PC-9 (cell line): ENCODE results near the gene MLN. TPM values are rescaled to one million over a fixed set of nuclear protein-coding genes. Genes with fewer than 3 reads are reported as not detected.

ENCODE experiments used
- Bru-seq: library from RNA; stranded (reverse); fragments of 400-500 nt; gene quantifications from one replicate; lab custom pipeline; 2021; lab: Mats Ljungman, UMichigan
- BruChase-seq, 2 experiments: library from RNA; stranded (reverse); fragments of 400-500 nt; gene quantifications; one replicate each; lab custom pipeline; 2021; lab: Mats Ljungman, UMichigan
- BruUV-seq: library from RNA; stranded (reverse); fragments of 400-500 nt; replicated peaks from 2 replicates; lab custom pipeline; 2021; lab: Mats Ljungman, UMichigan
- CTCF ChIA-PET: fragments of 300-600 bp; sonication (Branson Sonifier 250); formaldehyde crosslinking; loops from one replicate; lab custom pipeline; 2022; ENCODE audit warnings: antibody characterized with exemption; lab: Charles Lee
- POLR2A ChIA-PET: fragments of 300-600 bp; sonication (Branson Sonifier 250); formaldehyde crosslinking; loops from one replicate; lab custom pipeline; 2022; ENCODE audit warnings: antibody characterized with exemption; ENCODE audit not compliant: unreplicated experiment; lab: Charles Lee
- DNase-seq, 2 experiments: peaks; one replicate each; pipeline versions ENCODE4 v3.0.0 to v3.0.0-alpha.2; 2015 to 2022; ENCODE audit warnings: mixed read lengths in 1 of 2
- H2AFZ ChIP-seq: fragments of 200-600 bp; sonication (generic); 2 replicates; pipeline ENCODE4 v1.8.1; 2017; ENCODE audit warnings: antibody characterized with exemption
- H3F3A ChIP-seq: fragments of 200-600 bp; sonication (generic); 2 replicates; pipeline ENCODE4 v1.8.1; 2017; ENCODE audit warnings: antibody characterized with exemption, mild to moderate bottlenecking, low read depth; ENCODE audit not compliant: insufficient read depth
- H3K27ac ChIP-seq: fragments of 200-600 bp; sonication (generic); 2 replicates; pipeline ENCODE4 v1.6.1; 2016; ENCODE audit warnings: mixed run types
- H3K27me3 ChIP-seq: fragments of 200-600 bp; sonication (generic); 2 replicates; pipeline ENCODE4 v1.6.1; 2016; ENCODE audit warnings: low read depth, mixed run types; ENCODE audit not compliant: insufficient read depth
- H3K36me3 ChIP-seq: fragments of 200-600 bp; sonication (generic); 2 replicates; pipeline ENCODE4 v1.6.1; 2016; ENCODE audit warnings: low read depth, mixed run types
- H3K4me1 ChIP-seq: fragments of 200-600 bp; sonication (generic); replicated peaks from 2 replicates; pipeline ENCODE4 v1.6.1; 2016; ENCODE audit warnings: mixed run types; ENCODE audit not compliant: insufficient read depth
- H3K4me2 ChIP-seq: fragments of 200-600 bp; sonication (generic); 2 replicates; pipeline ENCODE4 v1.6.1; 2017; ENCODE audit warnings: mixed run types
- H3K4me3 ChIP-seq: fragments of 200-600 bp; sonication (generic); 2 replicates; pipeline ENCODE4 v1.6.1; 2016; ENCODE audit warnings: mixed run types
- H3K79me2 ChIP-seq: fragments of 200-600 bp; sonication (generic); 2 replicates; pipeline ENCODE4 v1.6.1; 2017; ENCODE audit warnings: low read depth, mixed run types
- H3K9me2 ChIP-seq: fragments of 200-600 bp; sonication (generic); 2 replicates; pipeline ENCODE4 v1.8.1; 2017; ENCODE audit warnings: mild to moderate bottlenecking; ENCODE audit not compliant: insufficient read depth
- H3K9me3 ChIP-seq: fragments of 200-600 bp; sonication (generic); 2 replicates; pipeline ENCODE4 v1.8.1; 2016; ENCODE audit warnings: low read depth; ENCODE audit not compliant: insufficient read depth
- H4K20me1 ChIP-seq: fragments of 200-600 bp; sonication (generic); 2 replicates; pipeline ENCODE4 v1.8.1; 2017; ENCODE audit not compliant: insufficient read depth
- EZH2 ChIP-seq: fragments of 200-600 bp; sonication (generic); IDR thresholded peaks from 2 replicates; pipeline ENCODE4 v1.8.0; 2017; ENCODE audit warnings: antibody characterized with exemption, low read depth
- intact Hi-C: fragments of 100-400 bp; cut with micrococcal nuclease; formaldehyde crosslinking; loops from one replicate; pipeline ENCODE4 v1.10.0; 2022; ENCODE audit not compliant: unreplicated experiment
- long read RNA-seq: library from polyadenylated mRNA; stranded (forward); transcript quantifications from one replicate; pipeline ENCODE4 v2.0.0, GENCODE V29; 2022
- total RNA-seq: library from RNA; stranded (reverse); gene quantifications from 2 replicates; pipeline ENCODE4 v1.2.3, GENCODE V29; 2021
- TF ChIP-seq, protein P1 (sequence below): fragments of 200-600 bp; sonication (generic); conservative IDR thresholded peaks from 2 replicates; pipeline ENCODE4 v1.6.1; 2017; ENCODE audit warnings: mixed run types, antibody characterized with exemption, mild to moderate bottlenecking, moderate library complexity

Gene MLN, protein sequence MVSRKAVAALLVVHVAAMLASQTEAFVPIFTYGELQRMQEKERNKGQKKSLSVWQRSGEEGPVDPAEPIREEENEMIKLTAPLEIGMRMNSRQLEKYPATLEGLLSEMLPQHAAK
- total RNA-seq = not detected in 2 replicates
- Bru-seq, nascent RNA = not detected
- BruChase-seq, experiment 1, labeled RNA remaining after a 2-hour chase = not detected
- BruChase-seq, experiment 2, labeled RNA remaining after a 6-hour chase = not detected
- long read RNA-seq = 0 reads

DNA sequence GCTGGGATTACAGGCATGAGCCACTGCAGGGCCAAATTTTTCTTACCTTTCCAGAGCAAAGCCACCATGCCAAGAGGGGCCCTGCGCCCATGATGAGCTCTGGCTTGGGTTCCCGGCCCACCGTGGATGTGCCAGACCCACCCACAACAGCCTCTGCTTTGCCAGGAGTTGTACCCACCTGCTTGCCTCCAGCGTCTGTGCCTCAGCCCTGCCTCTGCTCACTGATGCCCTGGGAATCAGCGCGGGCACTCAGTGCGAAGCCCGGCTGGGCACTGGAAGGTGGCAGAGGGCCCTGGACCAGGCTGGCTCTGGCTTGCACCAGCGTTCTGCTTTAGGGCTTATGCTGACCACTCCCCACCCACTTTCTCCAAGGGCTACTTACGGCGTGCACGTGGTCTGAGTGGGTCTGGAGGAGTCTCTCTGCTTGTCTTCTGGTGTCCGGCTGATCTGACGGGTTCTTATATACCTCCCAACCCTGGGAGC lies at the start of gene MLN:
Gene MLN, minus strand, starts transcription at position 433 of the 483 bp plus-strand sequence. CDS start 2,840 bp downstream, outside the sequence.
- ChIA-PET CTCF (no interaction called here), POLR2A (no interaction called here)
- Histone ChIP-seq H3K9me2 (no peaks in the 10 kb centered on the region), H3K27ac (no peak within 1 kb of the TSS), H3F3A (no peaks in the 10 kb centered on the region), H3K4me1 (no peaks in the 10 kb centered on the region), H4K20me1 (0 out of 2 replicates have a peak, but pooled peaks cover 4% of the 10 kb centered on the region), H3K9me3 (no peaks in the 10 kb centered on the region), H3K27me3 (peaks cover 84% of the 10 kb centered on the region), H3K79me2 (no peaks in the 10 kb centered on the region), H2AFZ (no peak within 1 kb of the TSS), H3K4me2 (no peak within 1 kb of the TSS), H3K36me3 (no peaks in the 10 kb centered on the region), H3K4me3 (no peak within 1 kb of the TSS)
- no peak for DNase-seq
- intact Hi-C loops = no loop called here
- TF ChIP-seq, protein P1, sequence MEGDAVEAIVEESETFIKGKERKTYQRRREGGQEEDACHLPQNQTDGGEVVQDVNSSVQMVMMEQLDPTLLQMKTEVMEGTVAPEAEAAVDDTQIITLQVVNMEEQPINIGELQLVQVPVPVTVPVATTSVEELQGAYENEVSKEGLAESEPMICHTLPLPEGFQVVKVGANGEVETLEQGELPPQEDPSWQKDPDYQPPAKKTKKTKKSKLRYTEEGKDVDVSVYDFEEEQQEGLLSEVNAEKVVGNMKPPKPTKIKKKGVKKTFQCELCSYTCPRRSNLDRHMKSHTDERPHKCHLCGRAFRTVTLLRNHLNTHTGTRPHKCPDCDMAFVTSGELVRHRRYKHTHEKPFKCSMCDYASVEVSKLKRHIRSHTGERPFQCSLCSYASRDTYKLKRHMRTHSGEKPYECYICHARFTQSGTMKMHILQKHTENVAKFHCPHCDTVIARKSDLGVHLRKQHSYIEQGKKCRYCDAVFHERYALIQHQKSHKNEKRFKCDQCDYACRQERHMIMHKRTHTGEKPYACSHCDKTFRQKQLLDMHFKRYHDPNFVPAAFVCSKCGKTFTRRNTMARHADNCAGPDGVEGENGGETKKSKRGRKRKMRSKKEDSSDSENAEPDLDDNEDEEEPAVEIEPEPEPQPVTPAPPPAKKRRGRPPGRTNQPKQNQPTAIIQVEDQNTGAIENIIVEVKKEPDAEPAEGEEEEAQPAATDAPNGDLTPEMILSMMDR = no peak
- no TSS peak for BruUV-seq

DNA sequence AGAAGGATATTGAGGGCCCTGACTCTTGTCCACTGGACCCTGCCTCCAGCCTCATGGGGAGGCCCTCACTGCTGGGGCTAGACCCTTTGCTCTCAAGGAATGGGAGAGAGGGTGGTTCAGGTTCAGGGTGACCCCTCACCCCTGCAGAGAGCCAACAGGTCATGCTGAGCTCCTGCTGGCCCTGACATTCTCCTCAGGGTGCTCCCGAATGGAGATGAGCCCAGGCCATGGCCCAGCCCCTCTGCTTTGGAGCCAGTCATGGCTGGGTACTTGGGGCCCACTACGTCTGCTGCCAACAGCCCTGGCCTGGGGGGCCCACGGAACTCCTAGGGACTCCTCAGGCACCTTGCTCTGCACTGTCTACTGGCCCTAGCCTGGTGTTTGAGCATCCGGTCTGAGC lies 49.2 kb upstream of the MLN start:
- CTCF ChIA-PET = interaction anchor here (0.5 kb wide), 1 partner anchor 74 kb away, joined by 3 read pairs; no protein-coding TSS in a partner anchor
- POLR2A ChIA-PET = no interaction called here
- H4K20me1 ChIP-seq = no peaks in the 10 kb centered on the region; the same call in 1 of the 2 replicates
- H3K79me2 ChIP-seq = no peaks in the 10 kb centered on the region
- H3K27me3 ChIP-seq = peaks cover 29% of the 10 kb centered on the region; the same call in 1 of the 2 replicates
- TF ChIP-seq, protein P1 = no peak
- TF ChIP-seq EZH2 = no peak
- H3K4me2 ChIP-seq = no peak overlapping the region
- H3K4me3 ChIP-seq = no peak overlapping the region
- no peaks in the 10 kb centered on the region for H3K4me1 ChIP-seq
- no TSS peak for BruUV-seq
- no peaks in the 10 kb centered on the region for H3K9me2 ChIP-seq
- H3K9me3 ChIP-seq = no peaks in the 10 kb centered on the region
- no peaks in the 10 kb centered on the region for H3K36me3 ChIP-seq
- no peak for DNase-seq
- no peak overlapping the region for H3K27ac ChIP-seq
- intact Hi-C loops = no loop called here
- H3F3A ChIP-seq = no peaks in the 10 kb centered on the region
- H2AFZ ChIP-seq = no peak overlapping the region

DNA sequence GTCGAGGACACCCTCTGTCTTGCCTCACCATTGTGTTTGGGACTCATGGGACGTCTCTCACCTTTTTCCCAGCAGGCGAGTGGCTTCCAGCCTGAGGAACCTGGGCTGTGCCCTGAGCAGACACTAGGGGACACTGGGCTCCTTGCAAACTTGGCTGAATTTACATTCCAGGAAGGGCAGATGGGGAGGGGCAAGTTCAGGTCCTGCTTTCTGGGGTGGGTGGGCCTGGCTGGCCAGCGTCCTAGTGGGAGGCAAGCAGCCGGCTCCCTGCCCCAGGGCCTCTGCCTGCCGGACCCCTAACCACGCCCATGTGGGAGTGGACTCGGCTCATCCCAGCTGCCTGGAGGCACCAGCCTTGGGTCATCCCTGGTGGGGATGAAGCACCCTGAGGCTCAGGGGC lies 48.2 kb upstream of the MLN start:
- no TSS peak for BruUV-seq
- Histone ChIP-seq H3K79me2 (no peaks in the 10 kb centered on the region), H4K20me1 (no peaks in the 10 kb centered on the region; the same call in 1 of the 2 replicates), H3K4me1 (no peaks in the 10 kb centered on the region), H3K4me2 (no peak overlapping the region), H3K9me3 (no peaks in the 10 kb centered on the region), H3K9me2 (no peaks in the 10 kb centered on the region), H3K4me3 (no peak overlapping the region), H3K27ac (no peak overlapping the region), H2AFZ (no peak overlapping the region), H3K36me3 (no peaks in the 10 kb centered on the region), H3K27me3 (peaks cover 29% of the 10 kb centered on the region; the same call in 1 of the 2 replicates), H3F3A (no peaks in the 10 kb centered on the region)
- peak in 1 of 2 experiments; percentile 23 for DNase-seq
- ChIA-PET CTCF (no interaction called here), POLR2A (no interaction called here)
- TF ChIP-seq, protein P1 = peak; percentile 63
- TF ChIP-seq EZH2 = no peak
- intact Hi-C loops = no loop called here
